OCI-LY1 (cell line): ENCODE measurements around the gene G6PC3.

Source experiments
- CTCF ChIP-seq: fragments of 200-600 bp; sonication (generic), shearing (Covaris generic); IDR thresholded peaks from 2 replicates; pipeline ENCODE4 v1.5.1; 2017; ENCODE audit warnings: mild to moderate bottlenecking, antibody characterized with exemption, low read length, moderate library complexity, mixed read lengths
- EZH2 ChIP-seq: fragments of 200-600 bp; sonication (generic), shearing (Covaris generic); IDR thresholded peaks from 2 replicates; pipeline ENCODE4 v1.8.0; 2017; ENCODE audit warnings: borderline replicate concordance, mixed run types, mild to moderate bottlenecking, antibody characterized with exemption, low read length, moderate library complexity, mixed read lengths

GRCh38 chr17:44024853-44025252 is 45.7 kb upstream of the G6PC3 start:
- TF ChIP-seq CTCF, result no peak
- no peak for TF ChIP-seq EZH2
